Gastroesophageal sphincter (tissue), 3 donors: ENCODE measurements around the gene PON1.

Experiments used
- POLR2A ChIP-seq, 2 donors: fragments of 450-650 bp; IDR thresholded peaks; one replicate each; pipeline ENCODE4 v1.6.1; 2017; ENCODE audit warnings: antibody characterized with exemption in 2 of 2, mild to moderate bottlenecking in 2 of 2, moderate library complexity in 1 of 2
- TF ChIP-seq, protein P1 (sequence below), 4 experiments: fragments of 200-600 bp in 2 of 4; fragments of 450-650 bp in 2 of 4; sonication (generic) in 1 of 4; IDR thresholded peaks; one replicate each; pipeline ENCODE4 v1.5.1; 2017 to 2019; ENCODE audit warnings: antibody characterized with exemption in 4 of 4, mild to moderate bottlenecking in 2 of 4, moderate library complexity in 2 of 4

DNA sequence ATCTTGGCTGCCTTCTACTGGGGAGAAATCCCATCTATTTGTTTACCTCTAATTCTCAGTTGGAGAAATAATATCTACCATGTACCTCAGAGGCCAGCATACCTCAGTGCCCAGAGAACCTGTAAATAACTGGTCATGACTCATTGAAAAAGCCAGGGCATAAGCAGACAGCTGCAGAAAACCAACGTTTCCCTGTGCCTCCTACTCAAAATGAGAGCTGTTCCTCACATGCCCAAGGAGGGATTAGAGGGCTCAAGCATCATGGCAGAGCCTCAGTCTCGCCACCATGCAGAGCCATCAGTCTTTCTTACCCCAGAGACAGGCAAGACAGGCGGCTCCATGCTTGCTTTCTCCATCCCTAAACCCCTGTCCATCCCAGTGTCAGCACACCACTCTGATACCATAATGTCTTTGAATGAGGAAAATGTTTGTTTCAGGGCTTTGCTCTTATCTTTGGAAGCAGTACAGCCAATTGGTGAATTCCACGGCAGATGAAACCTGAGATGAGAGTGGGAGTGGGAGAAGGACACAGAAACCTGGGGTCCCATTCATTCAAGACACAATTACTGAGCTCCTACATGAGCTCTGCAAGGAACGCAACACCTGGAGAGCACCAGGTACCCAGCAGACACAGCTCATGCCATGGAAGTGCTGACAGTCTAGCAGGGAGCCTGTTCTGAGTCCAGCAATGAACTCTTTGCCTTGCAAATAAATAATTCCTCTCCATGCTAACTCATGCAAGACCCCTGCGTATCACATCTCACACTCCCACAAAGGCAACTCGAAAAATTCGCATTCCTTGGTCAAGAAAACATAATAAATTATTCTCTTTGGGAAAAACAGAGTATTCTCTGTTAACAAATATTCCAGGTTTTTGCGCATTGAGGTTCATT lies 21.1 kb downstream of the PON1 start:
- TF ChIP-seq, protein P1, sequence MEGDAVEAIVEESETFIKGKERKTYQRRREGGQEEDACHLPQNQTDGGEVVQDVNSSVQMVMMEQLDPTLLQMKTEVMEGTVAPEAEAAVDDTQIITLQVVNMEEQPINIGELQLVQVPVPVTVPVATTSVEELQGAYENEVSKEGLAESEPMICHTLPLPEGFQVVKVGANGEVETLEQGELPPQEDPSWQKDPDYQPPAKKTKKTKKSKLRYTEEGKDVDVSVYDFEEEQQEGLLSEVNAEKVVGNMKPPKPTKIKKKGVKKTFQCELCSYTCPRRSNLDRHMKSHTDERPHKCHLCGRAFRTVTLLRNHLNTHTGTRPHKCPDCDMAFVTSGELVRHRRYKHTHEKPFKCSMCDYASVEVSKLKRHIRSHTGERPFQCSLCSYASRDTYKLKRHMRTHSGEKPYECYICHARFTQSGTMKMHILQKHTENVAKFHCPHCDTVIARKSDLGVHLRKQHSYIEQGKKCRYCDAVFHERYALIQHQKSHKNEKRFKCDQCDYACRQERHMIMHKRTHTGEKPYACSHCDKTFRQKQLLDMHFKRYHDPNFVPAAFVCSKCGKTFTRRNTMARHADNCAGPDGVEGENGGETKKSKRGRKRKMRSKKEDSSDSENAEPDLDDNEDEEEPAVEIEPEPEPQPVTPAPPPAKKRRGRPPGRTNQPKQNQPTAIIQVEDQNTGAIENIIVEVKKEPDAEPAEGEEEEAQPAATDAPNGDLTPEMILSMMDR (IDR thresholded peaks at IDR 0.05) = no peak
- TF ChIP-seq POLR2A (IDR thresholded peaks at IDR 0.05) = no peak
